A549 (cell line): ENCODE measurements around the gene TNS2. TPM values are rescaled to one million over a fixed set of nuclear protein-coding genes. Genes with fewer than 3 reads are reported as not detected.

ENCODE experiments used
- BCL3 ChIP-seq: fragments of >200 bp; sonication (Bioruptor Twin); formaldehyde crosslinking; IDR thresholded peaks from 3 replicates; pipeline ENCODE4 v1.6.1; 2016
- BHLHE40 ChIP-seq: IDR thresholded peaks from 2 replicates; pipeline ENCODE4 v1.6.1; 2012; ENCODE audit warnings: low read depth, low read length, inconsistent platforms
- CBX2 ChIP-seq: fragments of 200-600 bp; sonication (generic); IDR thresholded peaks from 2 replicates; pipeline ENCODE4 v1.6.1; 2016; ENCODE audit warnings: low read depth, mild to moderate bottlenecking, borderline replicate concordance
- CHD4 ChIP-seq: fragments of 200-600 bp; sonication (generic); IDR thresholded peaks from 2 replicates; pipeline ENCODE4 v1.6.1; 2016; ENCODE audit warnings: antibody characterized with exemption, mild to moderate bottlenecking, borderline replicate concordance
- CTCF ChIP-seq: fragments of >200 bp; sonication (Bioruptor Twin); formaldehyde crosslinking; IDR thresholded peaks from 3 replicates; pipeline ENCODE4 v1.5.1; 2016
- E2F6 ChIP-seq: IDR thresholded peaks from 2 replicates; pipeline ENCODE4 v1.6.1; 2012; ENCODE audit warnings: low read depth, borderline replicate concordance
- EHF ChIP-seq: fragments of 250-450 bp; sonication (Bioruptor Pico); IDR thresholded peaks from 2 replicates; pipeline ENCODE4 v1.5.0; 2020; ENCODE audit warnings: mild to moderate bottlenecking
- EP300 ChIP-seq, 2 experiments: fragments of >200 bp; sonication (Bioruptor Twin); formaldehyde crosslinking; IDR thresholded peaks; 2 replicates in 1 of 2; 3 replicates in 1 of 2; pipeline ENCODE4 v1.6.1; 2016 to 2017
- ESRRA ChIP-seq: fragments of 150-350 bp; IDR thresholded peaks from 2 replicates; pipeline ENCODE4 v1.6.1; 2014; ENCODE audit warnings: mild to moderate bottlenecking, low read length, borderline replicate concordance
- FOSB ChIP-seq: fragments of 250-450 bp; sonication (Bioruptor Pico); IDR thresholded peaks from 2 replicates; pipeline ENCODE4 v1.5.0; 2020; ENCODE audit warnings: mild to moderate bottlenecking, moderate library complexity
- FOSL2 ChIP-seq, 2 experiments: fragments of 450-650 bp in 1 of 2; fragments of >200 bp in 1 of 2; sonication (Bioruptor Twin) in 1 of 2; formaldehyde crosslinking; IDR thresholded peaks; 2 replicates each; pipeline versions ENCODE4 v1.5.0 to v1.6.1; 2016 to 2020; ENCODE audit warnings: mild to moderate bottlenecking in 1 of 2, moderate library complexity in 1 of 2
- FOXS1 ChIP-seq: fragments of 250-450 bp; sonication (Bioruptor Pico); IDR thresholded peaks from 2 replicates; pipeline ENCODE4 v1.5.0; 2020; ENCODE audit warnings: mild to moderate bottlenecking, moderate library complexity
- HDAC2 ChIP-seq: fragments of 200-600 bp; sonication (generic); IDR thresholded peaks from 2 replicates; pipeline ENCODE4 v1.6.1; 2016
- HEYL ChIP-seq: fragments of 250-450 bp; sonication (Bioruptor Pico); IDR thresholded peaks from 2 replicates; pipeline ENCODE4 v1.8.0; 2021; ENCODE audit warnings: mild to moderate bottlenecking, moderate library complexity
- HMGXB4 ChIP-seq: fragments of 250-450 bp; sonication (Bioruptor Pico); IDR thresholded peaks from 2 replicates; pipeline ENCODE4 v1.5.0; 2021; ENCODE audit warnings: mild to moderate bottlenecking, moderate library complexity, borderline replicate concordance
- HOXB5 ChIP-seq: fragments of 250-450 bp; sonication (Bioruptor Pico); IDR thresholded peaks from 2 replicates; pipeline ENCODE4 v1.5.0; 2020; ENCODE audit warnings: mild to moderate bottlenecking, moderate library complexity
- JUN ChIP-seq, 2 experiments: fragments of >200 bp; sonication (Bioruptor Twin); formaldehyde crosslinking; IDR thresholded peaks; 2 replicates in 1 of 2; 3 replicates in 1 of 2; pipeline ENCODE4 v1.6.1; 2016 to 2017
- JUNB ChIP-seq: fragments of >200 bp; sonication (Bioruptor Twin); formaldehyde crosslinking; IDR thresholded peaks from 2 replicates; pipeline ENCODE4 v1.6.1; 2016
- KDM1A ChIP-seq: fragments of 200-600 bp; sonication (generic); IDR thresholded peaks from 2 replicates; pipeline ENCODE4 v1.6.1; 2016; ENCODE audit warnings: low read depth, mild to moderate bottlenecking
- KDM5A ChIP-seq: fragments of 200-600 bp; sonication (generic); IDR thresholded peaks from 2 replicates; pipeline ENCODE4 v1.6.1; 2016; ENCODE audit warnings: antibody characterized with exemption, mild to moderate bottlenecking
- MAZ ChIP-seq: fragments of 150-350 bp; IDR thresholded peaks from 2 replicates; pipeline ENCODE4 v1.6.1; 2014; ENCODE audit warnings: antibody characterized with exemption, low read depth, low read length, borderline replicate concordance
- NPAS2 ChIP-seq: fragments of 250-450 bp; sonication (Bioruptor Pico); IDR thresholded peaks from 2 replicates; pipeline ENCODE4 v1.8.0; 2022; ENCODE audit warnings: mild to moderate bottlenecking, moderate library complexity, borderline replicate concordance
- NR3C1 ChIP-seq: fragments of >200 bp; sonication (Bioruptor Twin); formaldehyde crosslinking; IDR thresholded peaks from 3 replicates; pipeline ENCODE4 v1.6.1; 2017
- PBX3 ChIP-seq: IDR thresholded peaks from 2 replicates; pipeline ENCODE4 v1.6.1; 2012
- POLR2A ChIP-seq: IDR thresholded peaks from 2 replicates; pipeline ENCODE4 v1.6.1; 2012; ENCODE audit warnings: mild to moderate bottlenecking, low read length
- POLR2AphosphoS2 ChIP-seq: conservative IDR thresholded peaks from 2 replicates; pipeline ENCODE4 v1.6.1; 2012; ENCODE audit warnings: low read length, improper control_type of control experiment, inconsistent platforms
- RCOR1 ChIP-seq: fragments of 150-350 bp; IDR thresholded peaks from 2 replicates; pipeline ENCODE4 v1.6.1; 2014; ENCODE audit warnings: antibody characterized with exemption, low read length, low read depth
- RFX5 ChIP-seq: fragments of 450-650 bp; IDR thresholded peaks from 2 replicates; pipeline ENCODE4 v1.7.1; 2014; ENCODE audit warnings: antibody characterized with exemption, mild to moderate bottlenecking, moderate library complexity
- RNF2 ChIP-seq: fragments of 200-600 bp; sonication (generic); IDR thresholded peaks from 2 replicates; pipeline ENCODE4 v1.6.1; 2016; ENCODE audit warnings: low read depth, mild to moderate bottlenecking, antibody characterized with exemption, moderate library complexity, borderline replicate concordance
- SREBF2 ChIP-seq: fragments of 450-650 bp; IDR thresholded peaks from 2 replicates; pipeline ENCODE4 v1.6.1; 2014; ENCODE audit warnings: mild to moderate bottlenecking, moderate library complexity
- TFCP2L1 ChIP-seq: fragments of 250-450 bp; sonication (Bioruptor Pico); IDR thresholded peaks from 2 replicates; pipeline ENCODE4 v1.5.0; 2021; ENCODE audit warnings: mild to moderate bottlenecking
- TP53 ChIP-seq: fragments of 250-450 bp; sonication (Bioruptor Pico); IDR thresholded peaks from 2 replicates; pipeline ENCODE4 v1.5.0; 2021; ENCODE audit warnings: mild to moderate bottlenecking, moderate library complexity
- USF2 ChIP-seq: fragments of 450-650 bp; IDR thresholded peaks from 2 replicates; pipeline ENCODE4 v1.6.1; 2014; ENCODE audit warnings: antibody characterized with exemption
- ZC3H11A ChIP-seq: fragments of 450-650 bp; IDR thresholded peaks from 2 replicates; pipeline ENCODE4 v1.6.1; 2014; ENCODE audit warnings: antibody characterized with exemption, mild to moderate bottlenecking
- ZNF302 ChIP-seq: fragments of 250-450 bp; sonication (Bioruptor Pico); IDR thresholded peaks from 2 replicates; pipeline ENCODE4 v1.9.0; 2021; ENCODE audit warnings: inconsistent platforms, mild to moderate bottlenecking, moderate library complexity
- ZSCAN20 ChIP-seq: fragments of 250-450 bp; sonication (Bioruptor Pico); IDR thresholded peaks from 2 replicates; pipeline ENCODE4 v1.8.0; 2022; ENCODE audit warnings: mild to moderate bottlenecking, moderate library complexity
- polyA plus RNA-seq, 4 experiments: library from polyadenylated mRNA; depleted of rRNA in 3 of 4; stranded (reverse); fragments of >200 nt; fragmentation: RNase III in 1 of 4; extraction: RNeasy Plus Mini Kit Qiagen cat#74134 plus additional on column Dnase treatment in 1 of 4; gene quantifications; 2 replicates in 3 of 4; 3 replicates in 1 of 4; pipeline ENCODE4 v1.2.3, GENCODE V29; 2011 to 2017

The TNS2 gene
- polyA plus RNA-seq, 2 of the 4 experiments (the other 2 are of a cell fraction), result 11.5 to 15.3 TPM

- no peak for TF ChIP-seq RCOR1
- no peak for TF ChIP-seq FOSL2 (IDR thresholded peaks at IDR 0.05)
- 0 out of 2 replicates have a peak, but pooled peaks have one; percentile 10 for TF ChIP-seq FOSL2 (CRISPR knock-in tag; IDR thresholded peaks at IDR 0.05)
- no peak for TF ChIP-seq NR3C1
- peak in 1 of 2 experiments; percentile 3; a peak in 1 of 5 replicates for TF ChIP-seq EP300 (IDR thresholded peaks at IDR 0.05)
- peak; percentile 56; the same call in 1 of the 2 replicates for TF ChIP-seq HDAC2
- TF ChIP-seq POLR2A, result peak; percentile 63
- TF ChIP-seq TP53 (CRISPR knock-in tag), result peak; percentile 92
- peak; percentile 95 for TF ChIP-seq USF2
- no peak for TF ChIP-seq HMGXB4 (CRISPR knock-in tag)
- no peak for TF ChIP-seq ZC3H11A
- TF ChIP-seq POLR2AphosphoS2, result no peak
- TF ChIP-seq FOSB, result peak; percentile 92
- no peak for TF ChIP-seq MAZ
- no peak for TF ChIP-seq NPAS2 (CRISPR knock-in tag)
- peak; percentile 90 for TF ChIP-seq E2F6
- no peak for TF ChIP-seq RNF2
- TF ChIP-seq KDM5A, result peak; percentile 91
- peak; percentile 86 for TF ChIP-seq HOXB5 (CRISPR knock-in tag)
- TF ChIP-seq EHF (CRISPR knock-in tag), result peak; percentile 82; the same call in 1 of the 2 replicates
- 0 out of 2 replicates have a peak, but pooled peaks have one; percentile 48 for TF ChIP-seq FOXS1 (CRISPR knock-in tag)
- peak; percentile 52 to 78; a peak in 3 of 5 replicates for TF ChIP-seq JUN (IDR thresholded peaks at IDR 0.05)
- TF ChIP-seq HEYL (CRISPR knock-in tag), result no peak
- TF ChIP-seq SREBF2, result no peak
- TF ChIP-seq ESRRA, result no peak
- TF ChIP-seq BHLHE40, result 0 out of 2 replicates have a peak, but pooled peaks have one; percentile 6
- TF ChIP-seq CBX2, result no peak
- TF ChIP-seq ZNF302 (CRISPR knock-in tag), result no peak
- TF ChIP-seq JUNB, result no peak
- no peak for TF ChIP-seq KDM1A
- 0 out of 3 replicates have a peak, but pooled peaks have one; percentile 29 for TF ChIP-seq BCL3
- peak; percentile 23; the same call in 1 of the 2 replicates for TF ChIP-seq RFX5
- peak; percentile 42; the same call in 1 of the 2 replicates for TF ChIP-seq ZSCAN20 (CRISPR knock-in tag)
- TF ChIP-seq PBX3, result no peak
- TF ChIP-seq TFCP2L1 (CRISPR knock-in tag), result peak; percentile 84; the same call in 1 of the 2 replicates
- no peak for TF ChIP-seq CTCF
- no peak for TF ChIP-seq CHD4
These were observed 43.7 kb upstream of the TNS2 start, which contains the start of gene EIF4B (continued) for GRCh38 chr12:53005986-53006809.
